VCaP (cell line): ENCODE data around the gene P2RY13.

Experiments used
- H3K27ac ChIP-seq: fragments of 450-650 bp; 2 replicates; pipeline ENCODE4 v1.5.1; 2017
- TF ChIP-seq, protein P1 (sequence below): fragments of 450-650 bp; conservative IDR thresholded peaks from 2 replicates; pipeline ENCODE4 v1.5.1; 2017; ENCODE audit warnings: mild to moderate bottlenecking, moderate library complexity

The P2RY13 gene

DNA sequence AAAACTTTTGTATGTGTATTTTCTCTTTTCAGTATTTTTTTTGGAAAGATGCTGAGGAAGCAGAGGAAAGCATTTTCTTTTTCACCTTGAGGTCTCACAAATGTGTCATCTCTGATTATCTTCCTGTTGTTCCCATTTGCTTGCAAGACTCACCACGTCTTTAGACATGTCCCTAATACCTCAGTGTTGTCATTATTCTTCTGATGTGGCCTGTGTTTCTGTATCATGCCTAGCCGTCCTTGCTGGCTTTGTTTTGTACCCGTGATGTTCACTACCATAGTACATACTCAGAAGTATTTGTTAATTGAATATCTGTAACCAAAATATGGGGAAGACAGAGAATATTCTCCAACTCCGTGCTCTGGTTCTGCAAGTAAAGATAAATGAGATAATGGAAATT lies 46.0 kb downstream of the P2RY13 start:
- TF ChIP-seq, protein P1, sequence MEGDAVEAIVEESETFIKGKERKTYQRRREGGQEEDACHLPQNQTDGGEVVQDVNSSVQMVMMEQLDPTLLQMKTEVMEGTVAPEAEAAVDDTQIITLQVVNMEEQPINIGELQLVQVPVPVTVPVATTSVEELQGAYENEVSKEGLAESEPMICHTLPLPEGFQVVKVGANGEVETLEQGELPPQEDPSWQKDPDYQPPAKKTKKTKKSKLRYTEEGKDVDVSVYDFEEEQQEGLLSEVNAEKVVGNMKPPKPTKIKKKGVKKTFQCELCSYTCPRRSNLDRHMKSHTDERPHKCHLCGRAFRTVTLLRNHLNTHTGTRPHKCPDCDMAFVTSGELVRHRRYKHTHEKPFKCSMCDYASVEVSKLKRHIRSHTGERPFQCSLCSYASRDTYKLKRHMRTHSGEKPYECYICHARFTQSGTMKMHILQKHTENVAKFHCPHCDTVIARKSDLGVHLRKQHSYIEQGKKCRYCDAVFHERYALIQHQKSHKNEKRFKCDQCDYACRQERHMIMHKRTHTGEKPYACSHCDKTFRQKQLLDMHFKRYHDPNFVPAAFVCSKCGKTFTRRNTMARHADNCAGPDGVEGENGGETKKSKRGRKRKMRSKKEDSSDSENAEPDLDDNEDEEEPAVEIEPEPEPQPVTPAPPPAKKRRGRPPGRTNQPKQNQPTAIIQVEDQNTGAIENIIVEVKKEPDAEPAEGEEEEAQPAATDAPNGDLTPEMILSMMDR, result no peak
- no peak overlapping the region; the same call in 1 of the 2 replicates for H3K27ac ChIP-seq

DNA sequence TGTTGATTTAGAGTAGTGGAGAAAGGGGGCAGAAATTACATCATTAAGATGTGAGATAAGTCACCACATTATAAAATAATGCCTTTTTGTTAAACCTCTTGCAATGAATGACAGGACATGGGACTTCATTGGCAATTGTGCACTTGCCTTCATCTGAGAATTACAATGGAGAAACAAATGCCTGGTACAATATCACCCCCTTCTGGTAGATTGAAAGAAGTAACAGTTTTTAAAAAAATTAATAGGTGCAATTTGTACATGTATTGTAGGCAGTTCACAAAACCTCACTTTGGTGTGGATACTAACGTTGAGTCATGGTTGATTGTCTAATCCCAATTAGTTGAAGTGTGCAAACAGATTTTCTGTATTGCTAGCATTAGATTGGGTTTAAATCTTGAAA lies 46.4 kb downstream of the P2RY13 start:
- no peak overlapping the region for H3K27ac ChIP-seq
- TF ChIP-seq, protein P1, result peak; percentile 77

DNA sequence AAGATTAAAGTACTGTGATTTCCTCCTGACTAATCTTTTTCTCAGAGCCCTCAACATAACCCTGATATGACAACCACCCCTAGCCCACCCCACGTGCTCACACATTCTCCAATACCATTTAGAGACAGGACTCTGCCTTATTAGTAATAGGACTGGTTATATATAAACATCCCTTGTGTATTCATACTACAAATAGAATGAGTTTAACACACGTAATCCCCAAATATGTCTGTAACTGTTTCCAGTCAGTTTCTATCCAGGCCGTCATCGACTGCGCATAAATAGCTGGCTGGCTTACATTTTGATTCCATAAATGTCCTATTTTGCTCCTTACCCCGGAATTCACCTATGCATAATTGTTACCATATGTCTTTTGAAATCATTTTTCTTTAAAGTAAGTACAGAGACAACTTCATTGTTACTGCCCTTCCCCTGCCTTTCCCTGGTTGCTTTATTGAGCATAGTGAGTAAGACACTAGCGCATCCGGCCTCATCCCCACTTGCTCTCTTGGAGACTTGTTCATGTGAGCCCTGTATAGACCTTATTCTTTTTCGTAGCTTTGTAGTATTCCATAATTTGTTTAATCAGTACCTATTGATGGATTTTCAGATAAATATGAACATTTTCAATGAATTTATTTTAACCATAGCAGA lies 47.6 kb downstream of the P2RY13 start:
- TF ChIP-seq, protein P1, result no peak
- H3K27ac ChIP-seq, result no peak overlapping the region

DNA sequence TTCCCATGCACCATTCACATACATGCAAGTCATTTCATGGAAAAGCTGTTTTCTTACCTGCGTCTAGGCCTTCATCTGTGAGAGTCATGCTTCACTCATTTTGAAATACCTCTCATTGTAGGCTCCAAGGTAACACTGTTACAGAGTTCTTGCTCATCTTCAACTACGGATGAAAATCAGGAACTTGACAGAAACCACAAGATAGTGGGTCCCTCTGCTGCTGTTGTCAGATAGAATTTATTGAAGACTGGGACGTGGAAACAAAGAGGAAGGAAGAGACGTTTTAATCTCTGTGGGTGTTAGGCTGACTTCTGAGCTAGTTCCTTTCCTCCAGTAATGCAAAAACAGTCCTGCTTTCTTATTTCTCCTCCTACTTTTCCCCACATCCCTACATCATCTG lies 51.1 kb downstream of the P2RY13 start, which contains the start of gene P2RY14:
P2RY14 (minus strand) TSS at position 313 of the 400 bp plus-strand sequence. CDS start 64,226 bp downstream, outside the sequence.
- TF ChIP-seq, protein P1, result no peak
- no peak within 1 kb of the TSS for H3K27ac ChIP-seq

DNA sequence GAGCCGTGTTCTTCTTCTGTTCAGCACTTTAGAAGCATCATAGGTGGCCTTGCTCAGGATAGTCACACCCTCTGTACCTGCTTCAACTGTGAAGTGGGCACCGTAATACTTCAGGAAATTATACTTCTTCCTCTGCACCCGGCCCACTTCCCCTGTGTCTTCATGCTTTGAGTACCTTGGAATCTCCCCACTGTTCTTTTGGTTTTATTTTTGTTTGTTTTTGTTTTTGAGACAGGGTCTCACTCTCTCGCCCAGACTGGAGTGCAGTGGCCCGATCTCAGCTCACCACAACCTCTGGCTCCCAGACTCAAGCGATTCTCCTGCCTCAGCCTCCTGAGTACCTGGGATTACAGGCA lies 52.7 kb downstream of the P2RY13 start:
- no peak overlapping the region for H3K27ac ChIP-seq
- TF ChIP-seq, protein P1, result no peak
